ENCODE measurements around the gene KIF6. TPM values are rescaled to one million over a fixed set of nuclear protein-coding genes. Genes with fewer than 3 reads are reported as not detected.

The KIF6 gene
- total RNA-seq, 1 experiment from 2014 or later: not detected

- BruUV-seq (replicated peaks): no TSS peak
- no peak for DNase-seq (ENCODE audit: low read depth, low spot score)
Measured at GRCh38 chr6:39295611-39296011, 429.6 kb downstream of the KIF6 start.

GRCh38 chr6:39294899-39295298 lies 430.3 kb downstream of the KIF6 start:
- Histone ChIP-seq H3K27me3 (ENCODE audit: control insufficient read depth, insufficient read depth, low read length) (no peaks in the 10 kb centered on the region; the same call in 1 of the 2 replicates), H3K9me3 (ENCODE audit: control insufficient read depth, insufficient read depth, low read depth, low read length) (no peaks in the 10 kb centered on the region), H3K36me3 (ENCODE audit: control insufficient read depth, insufficient read depth, low read length) (no peaks in the 10 kb centered on the region), H3K4me3 (ENCODE audit: low read depth in 2 of 2, low read length in 2 of 2) (no peak overlapping the region), H3K4me1 (ENCODE audit: control insufficient read depth, insufficient read depth, low read length) (no peaks in the 10 kb centered on the region), H3K27ac (ENCODE audit: low read length) (no peak overlapping the region)
- intact Hi-C loops (cut with micrococcal nuclease; ENCODE audit: unreplicated experiment) (no loop called here), in situ Hi-C loops (cut with HindIII; ENCODE audit: low pct_unique_long_range_greater_than_20kb, low sequenced_read_pairs) (no loop called here)
- CTCF ChIA-PET: interaction anchor here (0.5 kb wide), 1 partner anchor 106 kb away, joined by 3 read pairs; no protein-coding TSS in a partner anchor
- DNase-seq (ENCODE audit: low read depth, low spot score) (no peak), ATAC-seq (no peak)
- POLR2A ChIA-PET: interaction anchor here (0.6 kb wide), 1 partner anchor 287 kb away, joined by 3 read pairs; no protein-coding TSS in a partner anchor
- no peak for TF ChIP-seq TCF7L2 (IDR thresholded peaks at IDR 0.05; ENCODE audit: low read depth, low read length)
- no peak for TF ChIP-seq POLR2AphosphoS5 (IDR thresholded peaks at IDR 0.05; ENCODE audit: low read depth, low read length)
- TF ChIP-seq SIN3A (IDR thresholded peaks at IDR 0.05; ENCODE audit: borderline replicate concordance, insufficient read depth, low read depth, low read length): no peak
- TF ChIP-seq REST (IDR thresholded peaks at IDR 0.05; ENCODE audit: insufficient read depth in 1 of 2, low read depth in 2 of 2, low read length in 1 of 2): no peak
- no peak for TF ChIP-seq CTCF (IDR thresholded peaks at IDR 0.05)
- no TSS peak for BruUV-seq (replicated peaks)

More at GRCh38 chr6:39295611-39296011, 429.6 kb downstream of the KIF6 start:
- intact Hi-C loops (cut with micrococcal nuclease; ENCODE audit: unreplicated experiment) (no loop called here), in situ Hi-C loops (cut with HindIII; ENCODE audit: low pct_unique_long_range_greater_than_20kb, low sequenced_read_pairs) (no loop called here)
- ChIA-PET CTCF (no interaction called here), POLR2A (no interaction called here)
- TF ChIP-seq POLR2AphosphoS5 (IDR thresholded peaks at IDR 0.05; ENCODE audit: low read depth, low read length) (no peak), REST (IDR thresholded peaks at IDR 0.05; ENCODE audit: insufficient read depth in 1 of 2, low read depth in 2 of 2, low read length in 1 of 2) (no peak), TCF7L2 (IDR thresholded peaks at IDR 0.05; ENCODE audit: low read depth, low read length) (no peak), CTCF (IDR thresholded peaks at IDR 0.05) (no peak), SIN3A (IDR thresholded peaks at IDR 0.05; ENCODE audit: borderline replicate concordance, insufficient read depth, low read depth, low read length) (no peak)
- H3K4me1 ChIP-seq (ENCODE audit: control insufficient read depth, insufficient read depth, low read length): no peaks in the 10 kb centered on the region
- no peak overlapping the region for H3K4me3 ChIP-seq (ENCODE audit: low read depth in 2 of 2, low read length in 2 of 2)
- H3K36me3 ChIP-seq (ENCODE audit: control insufficient read depth, insufficient read depth, low read length): no peaks in the 10 kb centered on the region
- no peak overlapping the region for H3K27ac ChIP-seq (ENCODE audit: low read length)
- peaks cover 1% of the 10 kb centered on the region; the same call in 1 of the 2 replicates for H3K27me3 ChIP-seq (ENCODE audit: control insufficient read depth, insufficient read depth, low read length)
- no peaks in the 10 kb centered on the region for H3K9me3 ChIP-seq (ENCODE audit: control insufficient read depth, insufficient read depth, low read depth, low read length)
- ATAC-seq: no peak

Data from Panc1 (cell line).